GM13977 (cell line): ENCODE measurements around the gene TGFBR3.

Experiments used
- DNase-seq: peaks from one replicate; pipeline ENCODE4 v3.0.0; 2012; ENCODE audit warnings: low spot score
- CTCF ChIP-seq: IDR thresholded peaks from 2 replicates; pipeline ENCODE4 v1.5.1; 2012; ENCODE audit warnings: mild to moderate bottlenecking, control low read depth; ENCODE audit not compliant: insufficient read depth; ENCODE audit errors: extremely low read depth, missing control alignments
- in situ Hi-C: fragments of 300-500 bp; cut with MboI; formaldehyde crosslinking; loops from one replicate; pipeline ENCODE4 v1.12.0; 2022; ENCODE audit warnings: low sequenced_read_pairs, low pct_unique_long_range_greater_than_20kb, mixed read lengths, inconsistent platforms; ENCODE audit not compliant: unreplicated experiment

TGFBR3 gene

GRCh38 chr1:91724644-91725043, 161.3 kb downstream of the TGFBR3 start:
- in situ Hi-C loops = no loop called here
- TF ChIP-seq CTCF = no peak

GRCh38 chr1:91724231-91724630, 161.7 kb downstream of the TGFBR3 start:
- in situ Hi-C loops = no loop called here
- no peak for DNase-seq
- no peak for TF ChIP-seq CTCF

More at GRCh38 chr1:91724644-91725043, 161.3 kb downstream of the TGFBR3 start:
- DNase-seq = no peak

GRCh38 chr1:91720044-91720443, 165.9 kb downstream of the TGFBR3 start:
- DNase-seq = no peak
- in situ Hi-C loops = no loop called here
- TF ChIP-seq CTCF = no peak

GRCh38 chr1:91718877-91719276, 167.1 kb downstream of the TGFBR3 start:
- in situ Hi-C loops = no loop called here
- no peak for DNase-seq
- TF ChIP-seq CTCF = no peak

GRCh38 chr1:91718368-91718767, 167.6 kb downstream of the TGFBR3 start:
- TF ChIP-seq CTCF = no peak
- in situ Hi-C loops = no loop called here
- no peak for DNase-seq

- TF ChIP-seq CTCF = no peak
- in situ Hi-C loops = no loop called here
Observed at GRCh38 chr1:91717839-91718238, 168.1 kb downstream of the TGFBR3 start.

GRCh38 chr1:91716339-91716738, 169.6 kb downstream of the TGFBR3 start:
- TF ChIP-seq CTCF = no peak
- in situ Hi-C loops = no loop called here
- DNase-seq = no peak

More at GRCh38 chr1:91717839-91718238, 168.1 kb downstream of the TGFBR3 start:
- no peak for DNase-seq
